ENCODE measurements around the gene MAJIN. TPM values are rescaled to one million over a fixed set of nuclear protein-coding genes. Genes with fewer than 3 reads are reported as not detected.

The MAJIN gene
- total RNA-seq, 2 experiments from 2014 or later = 0.21 to 0.82 TPM

Small RNA genes lying within 50 kb of the gene (microRNA-seq; reads per million reads assigned to microRNA genes)
- gene MIR6749 (ENCODE audit: borderline microRNAs expressed, borderline number of aligned reads, borderline replicate concordance) (not detected), gene MIR6750 (ENCODE audit: borderline microRNAs expressed, borderline number of aligned reads, borderline replicate concordance) (not detected), gene MIR6879 (ENCODE audit: borderline microRNAs expressed, borderline number of aligned reads, borderline replicate concordance) (not detected)

Other genes with a start within 250 kb of the MAJIN start
- gene NRXN2, start 248.9 kb downstream of the MAJIN start, total RNA-seq = under 1 TPM; 0.31 to 0.41 TPM
- 1 to 10 TPM; 7.5 to 8.2 TPM for gene RASGRP2, start 228.0 kb downstream of the MAJIN start, total RNA-seq
- gene PYGM, start 212.1 kb downstream of the MAJIN start, total RNA-seq = 1 to 10 TPM in 1 of 2 experiments, under 1 TPM in 1; 0.94 to 1.6 TPM
- gene SF1, start 193.6 kb downstream of the MAJIN start, total RNA-seq = 100 to 1,000 TPM; 323 to 328 TPM
- 10 to 100 TPM; 83.3 to 85.8 TPM for gene MAP4K2, start 168.9 kb downstream of the MAJIN start, total RNA-seq
- gene MEN1, start 161.6 kb downstream of the MAJIN start, total RNA-seq = 10 to 100 TPM; 31.3 to 32.2 TPM
- gene CDC42BPG, start 127.5 kb downstream of the MAJIN start, total RNA-seq = under 1 TPM; 0.39 to 0.69 TPM
- gene EHD1, start 93.5 kb downstream of the MAJIN start, total RNA-seq = 100 to 1,000 TPM; 103 to 113 TPM
- gene ATG2A, start 54.9 kb downstream of the MAJIN start, total RNA-seq = 10 to 100 TPM; 20.2 to 20.5 TPM
- 10 to 100 TPM in 1 of 2 experiments, 1 to 10 TPM in 1; 9.7 to 11.9 TPM for gene PPP2R5B, start 47.4 kb downstream of the MAJIN start, total RNA-seq
- gene GPHA2, start 36.2 kb downstream of the MAJIN start, total RNA-seq = under 1 TPM in 1 of 2 experiments, not detected in 1; 0.46 TPM
- under 1 TPM in 1 of 2 experiments, not detected in 1; 0.22 TPM for gene BATF2, start 24.9 kb upstream of the MAJIN start, total RNA-seq
- 100 to 1,000 TPM; 104 to 109 TPM for gene ARL2, start 42.1 kb upstream of the MAJIN start, total RNA-seq
- 10 to 100 TPM; 15.4 to 15.9 TPM for gene SNX15, start 55.3 kb upstream of the MAJIN start, total RNA-seq
- gene SAC3D1, start 69.1 kb upstream of the MAJIN start, total RNA-seq = 10 to 100 TPM; 14.2 to 14.7 TPM
- 10 to 100 TPM; 13.8 to 15.2 TPM for gene NAALADL1, start 86.4 kb upstream of the MAJIN start, total RNA-seq
- gene CDCA5, start 111.9 kb upstream of the MAJIN start, total RNA-seq = 100 to 1,000 TPM; 111 to 112 TPM
- gene ZFPL1, start 112.1 kb upstream of the MAJIN start, total RNA-seq = 10 to 100 TPM; 28.3 to 31.3 TPM
- gene VPS51, start 124.1 kb upstream of the MAJIN start, total RNA-seq = 10 to 100 TPM; 97.1 to 99.2 TPM
- gene TM7SF2, start 139.8 kb upstream of the MAJIN start, total RNA-seq = 10 to 100 TPM; 19.2 to 21.0 TPM
- gene ZNHIT2, start 145.6 kb upstream of the MAJIN start, total RNA-seq = 1 to 10 TPM; 9.3 to 9.7 TPM
- gene FAU, start 150.0 kb upstream of the MAJIN start, total RNA-seq = 1,000 to 10,000 TPM; 1,138 to 1,149 TPM
- 10 to 100 TPM; 48.5 to 52.5 TPM for gene MRPL49, start 150.2 kb upstream of the MAJIN start, total RNA-seq
- gene SYVN1, start 162.4 kb upstream of the MAJIN start, total RNA-seq = 10 to 100 TPM; 24.5 to 26.2 TPM
- not detected for gene SPDYC, start 198.1 kb upstream of the MAJIN start, total RNA-seq
- gene CAPN1, start 209.8 kb upstream of the MAJIN start, total RNA-seq = 100 to 1,000 TPM; 111 to 116 TPM